B cell (primary cell): Measurements from ENCODE around the gene GCHFR. TPM values are rescaled to one million over a fixed set of nuclear protein-coding genes. Genes with fewer than 3 reads are reported as not detected.

Experiments
- ATAC-seq: fragments of 200-7000 bp; cut with Tn5 transposase; one replicate; pipeline ENCODE4 v1.10.0; 2021; ENCODE audit warnings: low read depth, mild to moderate bottlenecking, moderate number of reproducible peaks, moderate library complexity
- CTCF ChIA-PET: fragments of 350-600 bp; sonication (Branson Sonifier 250); formaldehyde crosslinking; loops from one replicate; lab custom pipeline; 2021; ENCODE audit warnings: antibody characterized with exemption, inconsistent platforms; lab: Charles Lee
- POLR2A ChIA-PET: fragments of 350-600 bp; sonication (Branson Sonifier 250); formaldehyde crosslinking; loops from one replicate; lab custom pipeline; 2021; ENCODE audit warnings: antibody characterized with exemption; lab: Charles Lee
- DNase-seq: peaks from one replicate; pipeline ENCODE4 v3.0.0; 2013
- H2AFZ ChIP-seq: 2 replicates; pipeline ENCODE4 v1.6.1; 2012; ENCODE audit warnings: mild to moderate bottlenecking, low read depth, low read length; ENCODE audit not compliant: insufficient read depth, poor library complexity, severe bottlenecking
- H3K27ac ChIP-seq, 2 donors: 1 replicate in 1 of 2; 2 replicates in 1 of 2; pipeline ENCODE4 v1.5.1; 2012 to 2013; ENCODE audit warnings: low read length in 2 of 2, mild to moderate bottlenecking in 2 of 2, moderate library complexity in 1 of 2
- H3K27me3 ChIP-seq, 4 experiments: fragments of 200-600 bp in 1 of 4; sonication (generic) in 1 of 4; replicated peaks in 1 of 4; 1 replicate in 2 of 4; 2 replicates in 2 of 4; pipeline versions ENCODE4 v1.6.1 to v1.7.0; 2013 to 2016; ENCODE audit warnings: low read length in 3 of 4, mild to moderate bottlenecking in 2 of 4, mixed read lengths in 1 of 4, moderate library complexity in 1 of 4; ENCODE audit not compliant: insufficient read depth in 4 of 4, control insufficient read depth in 3 of 4; ENCODE audit errors: control extremely low read depth in 1 of 4
- H3K36me3 ChIP-seq, 2 experiments: replicated peaks in 1 of 2; 1 replicate in 1 of 2; 2 replicates in 1 of 2; pipeline versions ENCODE4 v1.6.1 to v1.7.1; 2013; ENCODE audit warnings: low read length in 1 of 2; ENCODE audit not compliant: insufficient read depth in 2 of 2, control insufficient read depth in 1 of 2; ENCODE audit errors: control extremely low read depth in 1 of 2, extremely low read depth in 1 of 2
- H3K4me1 ChIP-seq, 2 donors: fragments of 200-600 bp in 1 of 2; sonication (generic) in 1 of 2; 1 replicate in 1 of 2; 2 replicates in 1 of 2; pipeline versions ENCODE4 v1.5.1 to v1.6.1; 2013 to 2017; ENCODE audit warnings: low read length in 2 of 2; ENCODE audit not compliant: control insufficient read depth in 2 of 2, insufficient read depth in 2 of 2
- H3K4me2 ChIP-seq: replicated peaks from 2 replicates; pipeline ENCODE3; 2012; ENCODE audit warnings: mild to moderate bottlenecking, low read depth, low read length; ENCODE audit not compliant: poor library complexity, severe bottlenecking
- H3K4me3 ChIP-seq, 5 experiments: fragments of 200-600 bp in 1 of 5; sonication (generic) in 1 of 5; 1 replicate in 3 of 5; 2 replicates in 2 of 5; pipeline versions ENCODE4 v1.5.1 to v1.7.0; 2011 to 2016; ENCODE audit warnings: low read length in 4 of 5, mild to moderate bottlenecking in 4 of 5, low read depth in 2 of 5, control low read depth in 1 of 5, moderate library complexity in 1 of 5; ENCODE audit not compliant: insufficient read depth in 1 of 5; ENCODE audit errors: control extremely low read depth in 1 of 5, extremely low read depth in 1 of 5
- H3K79me2 ChIP-seq: fragments of 200-600 bp; sonication (generic); one replicate; pipeline ENCODE4 v1.6.0; 2016; ENCODE audit warnings: low read length; ENCODE audit not compliant: control insufficient read depth, insufficient read depth
- H3K9ac ChIP-seq: fragments of 200-600 bp; sonication (generic); 2 replicates; pipeline ENCODE4 v1.6.1; 2017; ENCODE audit warnings: mild to moderate bottlenecking, low read length, moderate library complexity
- H3K9me3 ChIP-seq, 3 donors: one replicate each; pipeline versions ENCODE4 v1.6.1 to v1.7.1; 2013; ENCODE audit warnings: low read length in 2 of 3; ENCODE audit not compliant: control insufficient read depth in 2 of 3, insufficient read depth in 1 of 3; ENCODE audit errors: control extremely low read depth in 1 of 3
- H4K20me1 ChIP-seq: 2 replicates; pipeline ENCODE4 v1.6.0; 2012; ENCODE audit warnings: mild to moderate bottlenecking, low read length; ENCODE audit not compliant: insufficient read depth, control insufficient read depth, poor library complexity, severe bottlenecking
- H3K27ac Mint-ChIP-seq: one replicate; pipeline ENCODE4 v1.8.0; 2021; ENCODE audit warnings: mixed read lengths
- H3K27me3 Mint-ChIP-seq: one replicate; pipeline ENCODE4 v1.8.0; 2021; ENCODE audit warnings: mixed read lengths
- H3K4me1 Mint-ChIP-seq: one replicate; pipeline ENCODE4 v1.8.0; 2021; ENCODE audit warnings: mixed read lengths
- H3K4me3 Mint-ChIP-seq: one replicate; pipeline ENCODE4 v1.8.0; 2021; ENCODE audit warnings: mixed read lengths
- H3K9me3 Mint-ChIP-seq: one replicate; pipeline ENCODE4 v1.8.0; 2022; ENCODE audit warnings: mixed read lengths; ENCODE audit not compliant: insufficient read depth
- EZH2 ChIP-seq: IDR thresholded peaks from 2 replicates; pipeline ENCODE4 v1.6.1; 2012; ENCODE audit warnings: borderline replicate concordance, low read depth, mild to moderate bottlenecking, moderate library complexity, low read length; ENCODE audit not compliant: insufficient read depth, poor library complexity, severe bottlenecking
- WGBS: methylation state at CpG from one replicate; pipeline ENCODE4 v1.1.5; 2013; ENCODE audit warnings: missing lambda C conversion rate; ENCODE audit not compliant: insufficient coverage; 5-methylcytosine and 5-hydroxymethylcytosine counted together
- intact Hi-C: fragments of 100-400 bp; cut with micrococcal nuclease; formaldehyde crosslinking; loops from one replicate; pipeline ENCODE4 v1.10.0; 2022
- polyA plus RNA-seq: library from polyadenylated mRNA; depleted of rRNA; stranded (reverse); fragments of >200 nt; gene quantifications from 2 replicates; pipeline ENCODE4 v1.2.3, GENCODE V29; 2012
- total RNA-seq, 2 donors: library from RNA; stranded (reverse); fragments of 120-200 nt in 1 of 2; gene quantifications; 1 replicate in 1 of 2; 2 replicates in 1 of 2; pipeline versions ENCODE4 v1.2.3 to v1.2.4, GENCODE V29; 2013 to 2022
- TF ChIP-seq, protein P1 (sequence below): fragments of 200-600 bp; IDR thresholded peaks from one replicate; pipeline ENCODE4 v1.8.0; 2022; ENCODE audit warnings: antibody characterized with exemption, mild to moderate bottlenecking

Gene GCHFR
- total and polyA plus RNA-seq, 2 donors (not counting 1 experiment from before 2014, with no cell fraction given): 14.3 to 23.7 TPM

DNA sequence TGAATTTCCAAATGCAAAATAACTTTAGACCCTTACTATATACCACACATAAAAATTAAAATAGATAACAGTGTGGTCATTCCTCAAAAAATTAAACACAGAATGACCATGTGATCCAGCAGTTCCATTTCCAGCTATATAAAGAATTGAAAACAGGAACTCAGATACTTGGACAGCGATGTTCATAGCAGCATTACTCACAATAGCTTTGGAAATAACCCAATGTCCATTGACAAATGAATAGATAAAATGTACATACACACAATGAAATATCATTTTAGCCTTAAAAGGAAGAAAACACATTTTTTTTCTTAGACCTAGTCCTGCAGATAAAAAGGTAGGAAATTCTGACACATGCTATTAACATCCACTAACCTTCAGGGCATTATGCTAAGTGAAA lies 42.2 kb upstream of the GCHFR start:
- intact Hi-C loops: no loop called here
- H2AFZ ChIP-seq: no peak overlapping the region
- H3K27me3 Mint-ChIP-seq: no peaks in the 10 kb centered on the region
- DNase-seq (no peak), ATAC-seq (no peak)
- H3K27me3 ChIP-seq: no peaks in the 10 kb centered on the region
- ChIA-PET POLR2A (no interaction called here), CTCF (no interaction called here)
- H3K79me2 ChIP-seq: no peaks in the 10 kb centered on the region
- no peak overlapping the region for H3K27ac Mint-ChIP-seq
- H3K4me3 ChIP-seq: no peak overlapping the region
- H3K9me3 Mint-ChIP-seq: no peaks in the 10 kb centered on the region
- H3K4me3 Mint-ChIP-seq: no peak overlapping the region
- H3K4me1 Mint-ChIP-seq: no peaks in the 10 kb centered on the region
- H3K36me3 ChIP-seq: no peaks in the 10 kb centered on the region
- no peak for TF ChIP-seq EZH2
- TF ChIP-seq, protein P1, sequence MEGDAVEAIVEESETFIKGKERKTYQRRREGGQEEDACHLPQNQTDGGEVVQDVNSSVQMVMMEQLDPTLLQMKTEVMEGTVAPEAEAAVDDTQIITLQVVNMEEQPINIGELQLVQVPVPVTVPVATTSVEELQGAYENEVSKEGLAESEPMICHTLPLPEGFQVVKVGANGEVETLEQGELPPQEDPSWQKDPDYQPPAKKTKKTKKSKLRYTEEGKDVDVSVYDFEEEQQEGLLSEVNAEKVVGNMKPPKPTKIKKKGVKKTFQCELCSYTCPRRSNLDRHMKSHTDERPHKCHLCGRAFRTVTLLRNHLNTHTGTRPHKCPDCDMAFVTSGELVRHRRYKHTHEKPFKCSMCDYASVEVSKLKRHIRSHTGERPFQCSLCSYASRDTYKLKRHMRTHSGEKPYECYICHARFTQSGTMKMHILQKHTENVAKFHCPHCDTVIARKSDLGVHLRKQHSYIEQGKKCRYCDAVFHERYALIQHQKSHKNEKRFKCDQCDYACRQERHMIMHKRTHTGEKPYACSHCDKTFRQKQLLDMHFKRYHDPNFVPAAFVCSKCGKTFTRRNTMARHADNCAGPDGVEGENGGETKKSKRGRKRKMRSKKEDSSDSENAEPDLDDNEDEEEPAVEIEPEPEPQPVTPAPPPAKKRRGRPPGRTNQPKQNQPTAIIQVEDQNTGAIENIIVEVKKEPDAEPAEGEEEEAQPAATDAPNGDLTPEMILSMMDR: no peak
- no peak overlapping the region for H3K9ac ChIP-seq
- no CpG with 5 or more reads among the region's 1 CpG for WGBS
- no peak overlapping the region for H3K27ac ChIP-seq
- no peaks in the 10 kb centered on the region for H4K20me1 ChIP-seq
- H3K4me2 ChIP-seq: no peak overlapping the region
- no peaks in the 10 kb centered on the region for H3K9me3 ChIP-seq
- H3K4me1 ChIP-seq: no peaks in the 10 kb centered on the region

DNA sequence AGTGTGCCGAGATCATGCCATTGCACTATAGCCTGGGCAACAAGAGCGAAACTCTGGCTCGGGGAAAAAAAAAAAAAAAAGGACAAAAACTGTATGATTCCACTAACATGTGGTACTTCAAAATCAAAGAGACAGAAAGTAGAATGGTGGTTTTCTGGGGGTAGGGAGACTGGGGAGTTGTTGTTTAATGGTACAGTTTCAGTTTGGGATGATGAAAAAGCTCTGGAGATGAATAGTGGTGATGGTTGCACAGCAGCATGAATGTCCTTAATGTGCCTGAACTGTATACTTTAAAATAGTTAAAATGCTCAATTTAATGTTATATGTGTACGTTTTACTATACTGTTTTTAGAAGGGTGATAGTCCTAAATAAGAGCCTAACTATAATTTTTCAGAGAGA lies 41.5 kb upstream of the GCHFR start:
- Histone ChIP-seq H3K79me2 (no peaks in the 10 kb centered on the region), H3K9ac (no peak overlapping the region), H2AFZ (no peak overlapping the region), H3K4me2 (no peak overlapping the region), H3K36me3 (no peaks in the 10 kb centered on the region), H3K27me3 (no peaks in the 10 kb centered on the region), H3K4me3 (no peak overlapping the region), H3K9me3 (no peaks in the 10 kb centered on the region), H3K27ac (no peak overlapping the region), H4K20me1 (no peaks in the 10 kb centered on the region), H3K4me1 (no peaks in the 10 kb centered on the region)
- CTCF ChIA-PET: interaction anchor here (0.7 kb wide), 2 partner anchors 118 to 170 kb away, joined by 3 read pairs; no protein-coding TSS in a partner anchor
- POLR2A ChIA-PET: no interaction called here
- no peaks in the 10 kb centered on the region for H3K9me3 Mint-ChIP-seq
- no peak overlapping the region for H3K4me3 Mint-ChIP-seq
- TF ChIP-seq EZH2: no peak
- TF ChIP-seq, protein P1: no peak
- no peak for DNase-seq
- 100% methylated on average over 1 of the region's 4 CpGs for WGBS
- no peaks in the 10 kb centered on the region for H3K4me1 Mint-ChIP-seq
- intact Hi-C loops: no loop called here
- H3K27me3 Mint-ChIP-seq: no peaks in the 10 kb centered on the region
- ATAC-seq: no peak
- H3K27ac Mint-ChIP-seq: no peak overlapping the region
